Ovary (tissue), 9 donors: ENCODE data around the gene YWHAB. TPM values are rescaled to one million over a fixed set of nuclear protein-coding genes. Genes with fewer than 3 reads are reported as not detected.

ENCODE experiments used
- DNase-seq, 5 donors: peaks; one replicate each; pipeline ENCODE4 v3.0.0-alpha.2; 2019 to 2020
- H3K27ac ChIP-seq, 2 donors: fragments of 200-600 bp; one replicate each; pipeline versions ENCODE4 v1.5.1 to v1.8.0; 2019 to 2022
- H3K27me3 ChIP-seq: fragments of 200-600 bp; one replicate; pipeline ENCODE4 v1.8.0; 2022
- H3K36me3 ChIP-seq: fragments of 200-600 bp; sonication (generic); one replicate; pipeline ENCODE4 v1.5.1; 2019
- H3K4me1 ChIP-seq: one replicate; pipeline ENCODE4 v1.8.1; 2013; ENCODE audit warnings: mild to moderate bottlenecking, moderate library complexity; ENCODE audit not compliant: insufficient read depth
- H3K4me3 ChIP-seq: fragments of 200-600 bp; sonication (generic); one replicate; pipeline ENCODE4 v1.5.1; 2017
- H3K9me3 ChIP-seq, 2 donors: fragments of 200-600 bp in 1 of 2; sonication (generic) in 1 of 2; one replicate each; pipeline versions ENCODE4 v1.5.1 to v1.8.1; 2013 to 2019; ENCODE audit warnings: mild to moderate bottlenecking in 1 of 2, moderate library complexity in 1 of 2
- EP300 ChIP-seq: sonication (generic); formaldehyde crosslinking; IDR thresholded peaks from one replicate; pipeline ENCODE4 v1.6.1; 2017; ENCODE audit warnings: antibody characterized with exemption
- POLR2A ChIP-seq: fragments of 450-650 bp; IDR thresholded peaks from one replicate; pipeline ENCODE4 v1.6.1; 2017; ENCODE audit warnings: antibody characterized with exemption, mild to moderate bottlenecking, moderate library complexity
- WGBS, 3 donors: extraction: QIAGEN DNeasy Blood & Tissue Kit in 1 of 3; methylation state at CpG; one replicate each; pipeline versions ENCODE4 v1.1.5 to v1.1.7; 2013 to 2017; 5-methylcytosine and 5-hydroxymethylcytosine counted together
- intact Hi-C, 4 donors: fragments of 100-400 bp; cut with DNase I; formaldehyde crosslinking; loops; one replicate each; pipeline versions ENCODE4 v1.11.0 to v1.15.1; 2022 to 2023
- polyA plus RNA-seq, 2 donors: library from polyadenylated mRNA; stranded (reverse); fragments of 200-250 nt in 1 of 2; fragments of 350-450 nt in 1 of 2; fragmentation: Illumina TruSeq in 1 of 2; extraction: RNeasy Lipid Tissue Mini Kit (QIAGEN cat#74804) in 1 of 2; gene quantifications; one replicate each; pipeline ENCODE4 v1.2.3, GENCODE V29; 2013 to 2014
- total RNA-seq, 7 donors: library from RNA; depleted of rRNA in 2 of 7; stranded (reverse); fragments of >200 nt in 2 of 7; fragmentation: NEBNext Ultra II Directional in 3 of 7; extraction: Animal tissue kit (Norgen Biotek cat#: 25700) in 3 of 7; gene quantifications; one replicate each; pipeline versions ENCODE4 v1.1.0 to v1.2.4, GENCODE V29; 2016 to 2023
- TF ChIP-seq, protein P1 (sequence below), 3 donors: fragments of 450-650 bp in 2 of 3; fragments of 200-600 bp in 1 of 3; IDR thresholded peaks; one replicate each; pipeline versions ENCODE4 v1.5.1 to v1.8.0; 2016 to 2022; ENCODE audit warnings: antibody characterized with exemption in 3 of 3, mild to moderate bottlenecking in 1 of 3
- donor health status: DM: no; HTN: no; CAD: no; lungs with moderate emphysema.
- donor health status: DM: no; HTN: no; CAD: no.
- donor health status: Bipolar disorder and iron deficiency.
- donor health status: DM: yes; HTN: yes; CAD: no.
- donor health status: DM: no; HTN: no; CAD: no.
- donor health status: DM: yes; HTN: yes; CAD: no.

The YWHAB gene
- total and polyA plus RNA-seq, 9 donors: 55.1 to 252 (median 117) TPM

DNA sequence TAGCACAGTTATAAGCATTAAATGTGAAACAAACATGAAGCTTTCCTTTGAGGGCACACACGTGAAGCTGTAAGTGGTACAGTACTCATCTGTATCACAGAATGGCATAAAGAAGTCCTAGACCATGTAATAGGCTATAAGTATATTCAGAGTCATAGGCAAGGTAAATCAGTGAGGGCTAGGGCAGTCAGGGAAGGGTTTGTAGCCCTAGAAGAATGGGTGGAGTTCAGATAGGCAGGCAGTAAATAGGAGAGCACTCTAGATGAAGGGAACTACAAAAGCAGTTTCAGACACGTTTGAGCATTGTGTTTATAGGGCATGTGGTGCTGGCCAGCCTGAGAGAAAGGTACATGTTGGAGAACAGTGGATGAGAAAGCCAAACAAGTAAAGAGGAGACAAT lies 9.5 kb downstream of the YWHAB start:
- Histone ChIP-seq H3K9me3 (no peaks in the 10 kb centered on the region), H3K27me3 (no peaks in the 10 kb centered on the region), H3K4me3 (no peak overlapping the region), H3K27ac (no peak overlapping the region), H3K4me1 (peaks cover 8% of the 10 kb centered on the region), H3K36me3 (no peaks in the 10 kb centered on the region)
- WGBS, 3 donors: 71 to 77% (median 74%) methylated on average over 2 of the region's 2 CpGs
- intact Hi-C loops: no loop called here
- TF ChIP-seq POLR2A: no peak
- TF ChIP-seq EP300: no peak
- TF ChIP-seq, protein P1, sequence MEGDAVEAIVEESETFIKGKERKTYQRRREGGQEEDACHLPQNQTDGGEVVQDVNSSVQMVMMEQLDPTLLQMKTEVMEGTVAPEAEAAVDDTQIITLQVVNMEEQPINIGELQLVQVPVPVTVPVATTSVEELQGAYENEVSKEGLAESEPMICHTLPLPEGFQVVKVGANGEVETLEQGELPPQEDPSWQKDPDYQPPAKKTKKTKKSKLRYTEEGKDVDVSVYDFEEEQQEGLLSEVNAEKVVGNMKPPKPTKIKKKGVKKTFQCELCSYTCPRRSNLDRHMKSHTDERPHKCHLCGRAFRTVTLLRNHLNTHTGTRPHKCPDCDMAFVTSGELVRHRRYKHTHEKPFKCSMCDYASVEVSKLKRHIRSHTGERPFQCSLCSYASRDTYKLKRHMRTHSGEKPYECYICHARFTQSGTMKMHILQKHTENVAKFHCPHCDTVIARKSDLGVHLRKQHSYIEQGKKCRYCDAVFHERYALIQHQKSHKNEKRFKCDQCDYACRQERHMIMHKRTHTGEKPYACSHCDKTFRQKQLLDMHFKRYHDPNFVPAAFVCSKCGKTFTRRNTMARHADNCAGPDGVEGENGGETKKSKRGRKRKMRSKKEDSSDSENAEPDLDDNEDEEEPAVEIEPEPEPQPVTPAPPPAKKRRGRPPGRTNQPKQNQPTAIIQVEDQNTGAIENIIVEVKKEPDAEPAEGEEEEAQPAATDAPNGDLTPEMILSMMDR (IDR thresholded peaks at IDR 0.05): no peak
- no peak for DNase-seq

DNA sequence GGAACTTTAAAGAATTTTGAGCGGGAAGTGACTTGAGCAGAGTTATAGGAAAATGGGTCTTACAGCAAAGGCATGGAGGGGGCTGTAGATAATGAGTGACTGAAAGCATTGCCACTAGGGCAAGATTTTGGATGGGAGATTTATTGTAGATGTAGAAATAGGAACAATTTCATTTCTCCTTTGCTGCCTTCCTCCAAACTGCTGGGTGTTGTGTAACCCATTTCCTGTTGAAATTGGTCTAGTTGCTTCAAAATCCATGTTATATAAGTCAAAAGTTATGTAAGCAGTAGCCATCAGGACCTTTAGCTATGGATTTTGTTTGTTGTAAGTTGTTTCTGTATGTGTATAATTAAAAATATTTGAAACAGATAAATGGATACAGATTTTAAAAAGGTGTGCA lies 11.1 kb downstream of the YWHAB start:
- intact Hi-C loops: no loop called here
- whole genome bisulfite sequencing, 3 donors: 82 to 92% (median 85%) methylated on average over 1 of the region's 1 CpG
- H3K4me1 ChIP-seq: peaks cover 7% of the 10 kb centered on the region

DNA sequence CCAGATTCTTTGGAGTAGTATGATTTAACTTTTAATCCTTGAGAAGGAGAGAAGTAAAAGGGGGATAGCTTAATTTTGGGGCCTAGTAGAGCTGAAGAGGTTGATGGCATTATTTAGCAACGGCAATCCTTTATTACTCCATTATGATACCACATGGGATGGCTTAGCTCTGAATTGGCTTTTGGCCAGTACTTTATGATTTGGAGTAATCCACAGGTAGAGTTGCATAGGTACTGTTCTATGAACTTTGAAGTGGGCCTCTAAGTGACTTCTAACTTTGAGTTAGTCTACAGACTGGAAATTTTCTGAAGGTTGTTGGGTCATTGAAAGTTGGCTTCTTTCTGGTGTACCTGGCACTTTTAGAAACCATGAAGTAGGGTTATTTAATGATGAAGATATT lies 11.6 kb downstream of the YWHAB start:
- Histone ChIP-seq H3K9me3 (no peaks in the 10 kb centered on the region), H3K27ac (no peak overlapping the region), H3K36me3 (no peaks in the 10 kb centered on the region), H3K4me3 (no peak overlapping the region), H3K4me1 (peaks cover 7% of the 10 kb centered on the region), H3K27me3 (no peaks in the 10 kb centered on the region)
- 88 to 91% (median 90%) methylated on average over 1 of the region's 1 CpG for WGBS, 3 donors
- intact Hi-C loops: no loop called here
- no peak for DNase-seq
- no peak for TF ChIP-seq POLR2A
- TF ChIP-seq, protein P1 (IDR thresholded peaks at IDR 0.05): no peak
- TF ChIP-seq EP300: no peak

More for the DNA sequence above, 11.1 kb downstream of the YWHAB start:
- Histone ChIP-seq H3K9me3 (no peaks in the 10 kb centered on the region), H3K36me3 (no peaks in the 10 kb centered on the region), H3K27ac (no peak overlapping the region), H3K27me3 (no peaks in the 10 kb centered on the region), H3K4me3 (no peak overlapping the region)
- no peak for DNase-seq
- no peak for TF ChIP-seq EP300

DNA sequence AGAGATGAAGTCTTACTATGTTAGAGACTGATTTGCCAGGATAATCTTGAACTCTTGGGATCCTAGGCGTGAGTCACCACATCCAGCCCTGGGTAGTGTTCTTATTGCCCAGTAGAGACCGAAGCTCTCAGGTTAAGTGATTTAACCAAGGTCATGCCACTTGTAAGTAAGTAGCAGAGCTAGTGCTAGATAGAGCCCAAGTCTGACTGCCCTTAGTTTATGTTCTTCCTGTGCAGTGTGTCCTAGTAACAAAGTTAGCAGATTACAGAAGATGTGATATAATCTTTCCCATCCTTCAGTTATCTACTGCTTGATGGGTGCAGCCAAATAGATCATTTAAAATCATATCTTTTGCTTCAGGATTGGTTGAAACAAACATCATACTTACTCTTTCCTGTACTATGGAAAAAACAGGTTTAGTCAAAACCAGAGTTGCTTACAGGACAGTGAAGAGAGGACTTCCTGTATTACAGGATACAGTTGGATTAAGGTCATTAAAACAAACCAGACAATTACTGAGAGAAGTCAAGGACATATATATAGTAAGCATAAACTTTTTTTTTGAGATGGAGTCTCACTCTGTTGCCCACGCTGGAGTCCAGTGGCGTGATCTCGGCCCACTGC lies 14.8 kb downstream of the YWHAB start:
- 82 to 86% (median 85%) methylated on average over 5 of the region's 5 CpGs for WGBS, 3 donors
- Histone ChIP-seq H3K4me3 (no peak overlapping the region), H3K4me1 (peaks cover 5% of the 10 kb centered on the region), H3K9me3 (no peaks in the 10 kb centered on the region), H3K27ac (no peak overlapping the region), H3K27me3 (no peaks in the 10 kb centered on the region), H3K36me3 (no peaks in the 10 kb centered on the region)
- TF ChIP-seq, protein P1 (IDR thresholded peaks at IDR 0.05): no peak
- TF ChIP-seq EP300 (no peak), POLR2A (no peak)
- no peak for DNase-seq
- intact Hi-C loops: no loop called here

DNA sequence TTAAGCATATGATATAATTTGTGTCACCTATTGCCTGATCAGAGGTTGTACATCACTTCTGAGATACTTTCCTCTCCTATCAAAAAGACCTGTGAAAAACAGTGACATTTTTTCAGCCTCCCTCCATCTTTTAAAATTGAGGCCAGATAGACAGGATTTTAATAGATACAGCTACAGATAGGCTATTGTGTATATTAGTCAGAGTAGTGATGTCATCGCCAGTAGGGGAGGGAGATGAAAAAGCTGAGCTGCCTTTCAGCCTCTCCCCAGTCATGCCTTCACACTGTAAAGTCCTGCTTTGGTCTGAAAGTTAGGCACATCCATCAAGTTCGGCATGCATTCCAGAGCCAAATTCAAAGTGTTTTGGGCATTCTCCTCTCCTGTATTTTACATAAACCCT lies 16.5 kb downstream of the YWHAB start:
- Histone ChIP-seq H3K27ac (no peak overlapping the region), H3K36me3 (no peaks in the 10 kb centered on the region), H3K9me3 (no peaks in the 10 kb centered on the region), H3K4me3 (no peak overlapping the region), H3K4me1 (no peaks in the 10 kb centered on the region), H3K27me3 (no peaks in the 10 kb centered on the region)
- WGBS, 3 donors: 85 to 91% (median 89%) methylated on average over 2 of the region's 2 CpGs
- DNase-seq: no peak
- intact Hi-C loops: no loop called here
- no peak for TF ChIP-seq POLR2A
- TF ChIP-seq EP300: no peak
- TF ChIP-seq, protein P1 (IDR thresholded peaks at IDR 0.05): no peak
